B cell (primary cell): ENCODE measurements around the gene GIMD1.

ENCODE experiments used
- CTCF ChIP-seq: fragments of 200-600 bp; IDR thresholded peaks from one replicate; pipeline ENCODE4 v1.8.0; 2022; ENCODE audit warnings: antibody characterized with exemption, mild to moderate bottlenecking
- EZH2 ChIP-seq: IDR thresholded peaks from 2 replicates; pipeline ENCODE4 v1.6.1; 2012; ENCODE audit warnings: borderline replicate concordance, low read depth, mild to moderate bottlenecking, moderate library complexity, low read length; ENCODE audit not compliant: insufficient read depth, poor library complexity, severe bottlenecking

- TF ChIP-seq CTCF (no peak), EZH2 (no peak)
Observed at GRCh38 chr4:106339431-106339830, 29.1 kb downstream of the GIMD1 start.
